Breast epithelium (tissue), 4 donors: ENCODE measurements around the gene THADA. TPM values are rescaled to one million over a fixed set of nuclear protein-coding genes. Genes with fewer than 3 reads are reported as not detected.
A peak's percentile ranks its signal among the peaks of the same experiment; 100 is the strongest.
"Not testable (repeated sequence)": the region's sequence is repeated elsewhere in the genome, so short reads cannot be mapped to it uniquely, and the experiment has no call there.

Source experiments
- DNase-seq, 2 donors: peaks; one replicate each; pipeline ENCODE4 v3.0.0-alpha.2; 2019; ENCODE audit warnings: low spot score in 2 of 2
- H3K27ac ChIP-seq, 2 donors: fragments of 200-600 bp; sonication (generic) in 1 of 2; one replicate each; pipeline ENCODE4 v1.5.1; 2016 to 2019; ENCODE audit warnings: mild to moderate bottlenecking in 1 of 2
- H3K27me3 ChIP-seq, 2 donors: fragments of 200-600 bp; sonication (generic) in 1 of 2; one replicate each; pipeline versions ENCODE4 v1.5.1 to v1.6.0; 2017 to 2019; ENCODE audit warnings: control low read depth in 1 of 2, mild to moderate bottlenecking in 1 of 2
- H3K36me3 ChIP-seq: fragments of 200-600 bp; one replicate; pipeline ENCODE4 v1.5.1; 2019
- H3K4me1 ChIP-seq, 2 donors: fragments of 200-600 bp; sonication (generic); one replicate each; pipeline ENCODE4 v1.5.1; 2016 to 2019; ENCODE audit warnings: control low read depth in 1 of 2
- H3K4me3 ChIP-seq, 3 donors: fragments of 200-600 bp; sonication (generic); 1 replicate in 2 of 3; 2 replicates in 1 of 3; pipeline ENCODE4 v1.5.1; 2016 to 2019; ENCODE audit warnings: mild to moderate bottlenecking in 3 of 3, moderate library complexity in 2 of 3
- H3K9me3 ChIP-seq, 2 donors: fragments of 200-600 bp; sonication (generic) in 1 of 2; one replicate each; pipeline ENCODE4 v1.5.1; 2016 to 2019; ENCODE audit warnings: control low read depth in 1 of 2
- CTCF ChIP-seq, 3 donors: fragments of 450-650 bp; IDR thresholded peaks; one replicate each; pipeline ENCODE4 v1.5.1; 2016 to 2017; ENCODE audit warnings: antibody characterized with exemption in 3 of 3, mild to moderate bottlenecking in 3 of 3, moderate library complexity in 3 of 3
- POLR2A ChIP-seq: fragments of 450-650 bp; IDR thresholded peaks from one replicate; pipeline ENCODE4 v1.6.1; 2016; ENCODE audit warnings: antibody characterized with exemption, mild to moderate bottlenecking, moderate library complexity
- POLR2AphosphoS5 ChIP-seq, 3 donors: sonication (generic); formaldehyde crosslinking; IDR thresholded peaks; one replicate each; pipeline ENCODE4 v1.6.1; 2017; ENCODE audit warnings: antibody characterized with exemption in 3 of 3
- intact Hi-C: fragments of 100-400 bp; cut with DNase I; formaldehyde crosslinking; loops from one replicate; pipeline ENCODE4 v1.15.1; 2023; ENCODE audit warnings: low total_unique reads
- total RNA-seq, 3 donors: library from RNA; depleted of rRNA; stranded (reverse); fragments of >200 nt; gene quantifications; one replicate each; pipeline ENCODE4 v1.1.0, GENCODE V29; 2016

Gene THADA
- total RNA-seq, 3 donors from 2014 or later: 41.1 to 60.6 (median 49.5) TPM

- no peak for DNase-seq
- Histone ChIP-seq H3K27ac (peak overlapping the region; percentile 60 to 76), H3K4me1 (peaks cover 0 to 5% of the 10 kb centered on the region in 2 donors), H3K36me3 (no peaks in the 10 kb centered on the region), H3K9me3 (no peaks in the 10 kb centered on the region), H3K27me3 (no peaks in the 10 kb centered on the region), H3K4me3 (no peak overlapping the region)
- intact Hi-C loops: no loop called here
- TF ChIP-seq CTCF (IDR thresholded peaks at IDR 0.05): no peak
- no peak for TF ChIP-seq POLR2A
- TF ChIP-seq POLR2AphosphoS5 (IDR thresholded peaks at IDR 0.05): no peak
Measured at GRCh38 chr2:43391201-43391877, 204.5 kb downstream of the THADA start.

- Histone ChIP-seq H3K4me1 (peaks cover 0 to 5% of the 10 kb centered on the region in 2 donors), H3K27me3 (no peaks in the 10 kb centered on the region), H3K9me3 (no peaks in the 10 kb centered on the region), H3K36me3 (no peaks in the 10 kb centered on the region), H3K27ac (peak overlapping the region in 1 of 2 donors; percentile 35), H3K4me3 (no peak overlapping the region)
- TF ChIP-seq CTCF (IDR thresholded peaks at IDR 0.05) (no peak), POLR2A (no peak), POLR2AphosphoS5 (IDR thresholded peaks at IDR 0.05) (no peak)
- no peak for DNase-seq
- intact Hi-C loops: no loop called here
Measured at GRCh38 chr2:43389581-43390466, 206.0 kb downstream of the THADA start.

GRCh38 chr2:43388371-43388770 is 207.5 kb downstream of the THADA start:
- DNase-seq: no peak
- H3K36me3 ChIP-seq: no peaks in the 10 kb centered on the region
- H3K27ac ChIP-seq: peak overlapping the region in 1 of 2 donors; percentile 35
- no peak overlapping the region for H3K4me3 ChIP-seq
- H3K4me1 ChIP-seq: peaks cover 0 to 5% of the 10 kb centered on the region in 2 donors
- no peaks in the 10 kb centered on the region for H3K27me3 ChIP-seq
- H3K9me3 ChIP-seq: no peaks in the 10 kb centered on the region
- TF ChIP-seq POLR2A (no peak), CTCF (IDR thresholded peaks at IDR 0.05) (no peak), POLR2AphosphoS5 (IDR thresholded peaks at IDR 0.05) (no peak)
- intact Hi-C loops: no loop called here

- intact Hi-C loops: no loop called here
- peaks cover 0 to 5% of the 10 kb centered on the region in 2 donors for H3K4me1 ChIP-seq
Measured at GRCh38 chr2:43387092-43388062, 208.5 kb downstream of the THADA start.

GRCh38 chr2:43386679-43387078 is 209.2 kb downstream of the THADA start:
- DNase-seq, H3K4me1 ChIP-seq, H3K27ac ChIP-seq, intact Hi-C loops, H3K4me3 ChIP-seq, H3K27me3 ChIP-seq, H3K9me3 ChIP-seq, H3K36me3 ChIP-seq: not testable (repeated sequence)

More at GRCh38 chr2:43387092-43388062, 208.5 kb downstream of the THADA start:
- Histone ChIP-seq H3K4me3 (no peak overlapping the region), H3K36me3 (no peaks in the 10 kb centered on the region), H3K27ac (peak overlapping the region; percentile 48 to 55), H3K9me3 (no peaks in the 10 kb centered on the region), H3K27me3 (no peaks in the 10 kb centered on the region)
- no peak for DNase-seq
- TF ChIP-seq POLR2AphosphoS5 (IDR thresholded peaks at IDR 0.05) (no peak), POLR2A (no peak), CTCF (IDR thresholded peaks at IDR 0.05) (no peak)
